ENCODE results near the gene CEP170B. TPM values are rescaled to one million over a fixed set of nuclear protein-coding genes. Genes with fewer than 3 reads are reported as not detected.

CEP170B gene
- total RNA-seq, 1 donor from 2014 or later: 55.4 TPM

GRCh38 chr14:104817930-104818713 is 46.9 kb upstream of the CEP170B start:
- TF ChIP-seq EZH2 (IDR thresholded peaks at IDR 0.05; ENCODE audit: insufficient read depth, low read length): no peak
- TF ChIP-seq CTCF (IDR thresholded peaks at IDR 0.05; ENCODE audit: insufficient read depth, low read depth, low read length): no peak
- Mint-ChIP-seq H3K4me3 (ENCODE audit: unreplicated experiment) (peak overlapping the region; percentile 14), H3K9me3 (ENCODE audit: unreplicated experiment) (no peaks in the 10 kb centered on the region), H3K27ac (ENCODE audit: unreplicated experiment) (no peak overlapping the region), H3K27me3 (ENCODE audit: low read depth, unreplicated experiment) (no peaks in the 10 kb centered on the region), H3K4me1 (ENCODE audit: low read depth, unreplicated experiment) (no peaks in the 10 kb centered on the region), H3K36me3 (ENCODE audit: low read depth, unreplicated experiment) (peaks cover 2% of the 10 kb centered on the region)
- FAIRE-seq (no peak), DNase-seq (ENCODE audit: low read depth) (no peak)
- peaks cover 13% of the 10 kb centered on the region for H4K20me1 ChIP-seq (ENCODE audit: insufficient read depth, low read length)
- no peak overlapping the region for H3K9ac ChIP-seq (ENCODE audit: low read length)
- no peak overlapping the region for H3K4me2 ChIP-seq (ENCODE audit: low read length)
- no peaks in the 10 kb centered on the region for H3K36me3 ChIP-seq (ENCODE audit: insufficient read depth, low read length)
- H3K9me3 ChIP-seq (ENCODE audit: insufficient read depth, low read depth, low read length): peaks cover 2% of the 10 kb centered on the region
- no peak overlapping the region for H3K27ac ChIP-seq (ENCODE audit: low read depth, low read length)
- no peaks in the 10 kb centered on the region for H3K27me3 ChIP-seq (ENCODE audit: insufficient read depth, low read length)
- no peak overlapping the region for H2AFZ ChIP-seq (ENCODE audit: low read depth, low read length)
- H3K4me1 ChIP-seq (ENCODE audit: insufficient read depth, low read length): peaks cover 14% of the 10 kb centered on the region
- H3K79me2 ChIP-seq (ENCODE audit: insufficient read depth, low read length): peaks cover 4% of the 10 kb centered on the region
- H3K4me3 ChIP-seq (ENCODE audit: insufficient read depth, low read depth, low read length): no peak overlapping the region

- TF ChIP-seq EZH2 (IDR thresholded peaks at IDR 0.05; ENCODE audit: insufficient read depth, low read length) (no peak), CTCF (IDR thresholded peaks at IDR 0.05; ENCODE audit: insufficient read depth, low read depth, low read length) (no peak)
- Mint-ChIP-seq H3K4me3 (ENCODE audit: unreplicated experiment) (no peak overlapping the region), H3K27me3 (ENCODE audit: low read depth, unreplicated experiment) (no peaks in the 10 kb centered on the region), H3K9me3 (ENCODE audit: unreplicated experiment) (no peaks in the 10 kb centered on the region), H3K36me3 (ENCODE audit: low read depth, unreplicated experiment) (peaks cover 4% of the 10 kb centered on the region), H3K4me1 (ENCODE audit: low read depth, unreplicated experiment) (no peaks in the 10 kb centered on the region), H3K27ac (ENCODE audit: unreplicated experiment) (no peak overlapping the region)
- H3K4me3 ChIP-seq (ENCODE audit: insufficient read depth, low read depth, low read length): no peak overlapping the region
- DNase-seq (ENCODE audit: low read depth) (no peak), FAIRE-seq (no peak)
- peaks cover 14% of the 10 kb centered on the region for H3K4me1 ChIP-seq (ENCODE audit: insufficient read depth, low read length)
- no peak overlapping the region for H3K27ac ChIP-seq (ENCODE audit: low read depth, low read length)
- H3K79me2 ChIP-seq (ENCODE audit: insufficient read depth, low read length): peaks cover 4% of the 10 kb centered on the region
- no peak overlapping the region for H2AFZ ChIP-seq (ENCODE audit: low read depth, low read length)
- H3K4me2 ChIP-seq (ENCODE audit: low read length): no peak overlapping the region
- no peaks in the 10 kb centered on the region for H3K36me3 ChIP-seq (ENCODE audit: insufficient read depth, low read length)
- peaks cover 2% of the 10 kb centered on the region for H3K9me3 ChIP-seq (ENCODE audit: insufficient read depth, low read depth, low read length)
- H3K9ac ChIP-seq (ENCODE audit: low read length): no peak overlapping the region
- peaks cover 7% of the 10 kb centered on the region for H4K20me1 ChIP-seq (ENCODE audit: insufficient read depth, low read length)
- no peaks in the 10 kb centered on the region for H3K27me3 ChIP-seq (ENCODE audit: insufficient read depth, low read length)
Measured at GRCh38 chr14:104818714-104819161, 46.3 kb upstream of the CEP170B start.

- Mint-ChIP-seq H3K4me1 (ENCODE audit: low read depth, unreplicated experiment) (no peaks in the 10 kb centered on the region), H3K27ac (ENCODE audit: unreplicated experiment) (no peak overlapping the region)
- peaks cover 2% of the 10 kb centered on the region for H3K9me3 ChIP-seq (ENCODE audit: insufficient read depth, low read depth, low read length)
Measured at GRCh38 chr14:104819361-104819781, 45.7 kb upstream of the CEP170B start.

More at GRCh38 chr14:104819361-104819781, 45.7 kb upstream of the CEP170B start:
- Histone ChIP-seq H3K9ac (ENCODE audit: low read length) (no peak overlapping the region), H2AFZ (ENCODE audit: low read depth, low read length) (no peak overlapping the region), H3K27me3 (ENCODE audit: insufficient read depth, low read length) (no peaks in the 10 kb centered on the region), H3K4me2 (ENCODE audit: low read length) (no peak overlapping the region), H3K4me1 (ENCODE audit: insufficient read depth, low read length) (peaks cover 14% of the 10 kb centered on the region), H3K27ac (ENCODE audit: low read depth, low read length) (no peak overlapping the region), H3K36me3 (ENCODE audit: insufficient read depth, low read length) (no peaks in the 10 kb centered on the region), H4K20me1 (ENCODE audit: insufficient read depth, low read length) (peaks cover 3% of the 10 kb centered on the region), H3K79me2 (ENCODE audit: insufficient read depth, low read length) (peaks cover 4% of the 10 kb centered on the region), H3K4me3 (ENCODE audit: insufficient read depth, low read depth, low read length) (no peak overlapping the region)
- H3K27me3 Mint-ChIP-seq (ENCODE audit: low read depth, unreplicated experiment): no peaks in the 10 kb centered on the region
- no peak for FAIRE-seq
- H3K4me3 Mint-ChIP-seq (ENCODE audit: unreplicated experiment): no peak overlapping the region
- peaks cover 4% of the 10 kb centered on the region for H3K36me3 Mint-ChIP-seq (ENCODE audit: low read depth, unreplicated experiment)
- no peaks in the 10 kb centered on the region for H3K9me3 Mint-ChIP-seq (ENCODE audit: unreplicated experiment)
- TF ChIP-seq EZH2 (IDR thresholded peaks at IDR 0.05; ENCODE audit: insufficient read depth, low read length): no peak
- no peak for TF ChIP-seq CTCF (IDR thresholded peaks at IDR 0.05; ENCODE audit: insufficient read depth, low read depth, low read length)
- no peak for DNase-seq (ENCODE audit: low read depth)

All from astrocyte (in vitro differentiated cells and primary cell).